Thoracic aorta endothelial cell (primary cell): ENCODE results near the gene TSPO2. TPM values are rescaled to one million over a fixed set of nuclear protein-coding genes. Genes with fewer than 3 reads are reported as not detected.

ENCODE experiments used
- total RNA-seq: library from RNA; depleted of rRNA; stranded (reverse); fragments of >200 nt; gene quantifications from 2 replicates; pipeline ENCODE4 v1.2.3, GENCODE V29; 2012

The TSPO2 gene, protein sequence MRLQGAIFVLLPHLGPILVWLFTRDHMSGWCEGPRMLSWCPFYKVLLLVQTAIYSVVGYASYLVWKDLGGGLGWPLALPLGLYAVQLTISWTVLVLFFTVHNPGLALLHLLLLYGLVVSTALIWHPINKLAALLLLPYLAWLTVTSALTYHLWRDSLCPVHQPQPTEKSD
- not detected in 2 replicates for total RNA-seq

DNA sequence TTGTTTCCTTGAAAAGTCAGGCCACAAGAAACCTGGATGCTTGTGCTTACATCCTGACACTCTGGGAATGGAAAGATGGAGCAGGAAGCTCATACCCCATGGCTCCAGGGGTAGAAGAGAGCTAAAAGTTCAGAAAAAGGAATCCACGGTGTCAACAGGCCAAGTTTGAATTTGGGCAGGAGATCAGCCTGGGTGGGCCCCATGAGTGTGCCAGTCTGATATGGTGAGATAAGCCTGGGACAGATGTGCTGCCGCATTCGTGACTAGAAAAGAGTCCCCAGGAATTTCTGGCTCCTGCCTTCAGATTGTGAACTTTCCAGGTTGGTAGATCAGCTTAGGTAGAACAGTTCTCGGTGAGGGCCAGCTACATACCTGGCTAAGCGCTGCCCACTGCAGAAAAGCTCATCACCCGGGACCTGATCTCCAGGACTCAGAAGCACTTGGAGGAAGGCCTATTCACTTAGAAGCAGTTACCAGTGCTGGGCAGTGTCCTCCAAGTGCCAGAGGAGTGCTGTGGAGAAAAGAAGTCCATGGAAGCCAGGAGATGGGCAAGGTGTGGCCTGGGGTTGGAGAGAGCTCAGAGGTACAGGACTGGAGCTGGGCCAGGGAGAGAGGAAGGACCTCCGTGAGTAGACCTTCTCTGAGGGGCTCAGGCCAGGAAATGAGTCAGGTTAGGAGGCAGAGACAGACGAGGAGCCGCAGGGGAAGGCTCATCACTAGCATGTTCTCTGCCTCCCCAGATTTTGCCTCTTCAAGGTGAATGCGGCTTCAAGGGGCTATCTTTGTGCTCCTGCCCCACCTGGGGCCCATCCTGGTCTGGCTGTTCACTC, at the start of gene TSPO2:
TSPO2 (plus strand) TSS at position 242 of the 830 bp plus-strand sequence; CDS start at position 761, 519 bp downstream.

DNA sequence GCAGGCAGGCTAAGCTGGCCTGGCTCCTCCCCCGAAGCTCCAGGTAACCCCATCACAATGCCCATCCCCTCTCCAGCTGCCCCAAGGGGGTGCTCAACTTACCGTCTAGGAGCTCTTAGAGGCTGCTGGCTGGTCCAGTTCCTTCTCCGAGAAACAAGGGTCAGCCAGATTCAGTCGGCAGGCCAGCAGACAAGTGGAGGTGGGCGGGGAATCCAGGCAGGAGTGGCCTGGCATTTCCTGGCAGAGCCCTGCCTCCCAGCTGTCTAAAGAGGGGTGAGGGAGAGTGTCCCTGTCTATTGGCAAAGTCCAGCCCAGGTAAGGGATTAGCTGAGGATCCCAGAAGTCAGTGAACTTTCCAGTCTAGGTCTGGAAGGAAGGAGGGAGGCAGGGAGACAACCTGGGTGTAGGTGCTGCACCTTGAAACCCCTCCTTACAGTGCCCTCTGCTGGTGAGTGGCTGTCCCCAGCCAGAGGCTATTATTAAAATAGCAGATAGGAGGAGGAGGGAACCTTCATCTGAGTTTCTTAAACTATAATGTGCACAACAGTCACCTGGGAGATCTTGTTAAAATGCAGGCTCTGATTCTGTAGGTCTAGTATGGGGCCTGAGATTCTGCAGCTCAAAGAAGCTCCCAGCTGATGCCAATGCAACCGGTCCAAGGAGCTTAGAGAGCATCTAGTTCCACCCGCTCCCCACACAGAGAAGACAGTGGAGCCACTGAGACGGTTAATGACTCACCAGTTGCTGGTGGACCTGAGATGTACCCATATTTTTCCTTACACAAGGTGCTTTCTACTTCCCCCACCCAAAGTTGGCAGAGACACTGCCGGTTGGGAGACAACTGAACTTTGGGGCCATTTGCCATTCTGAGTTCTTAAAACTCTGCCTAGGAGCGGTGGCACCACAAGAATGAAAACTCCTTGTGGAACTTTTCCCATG, 2.9 kb upstream of the TSPO2 start, which contains the start of gene UNC5CL:
UNC5CL (minus strand) TSS at position 162 of the 939 bp plus-strand sequence. CDS start 4,147 bp downstream, outside the sequence.

DNA sequence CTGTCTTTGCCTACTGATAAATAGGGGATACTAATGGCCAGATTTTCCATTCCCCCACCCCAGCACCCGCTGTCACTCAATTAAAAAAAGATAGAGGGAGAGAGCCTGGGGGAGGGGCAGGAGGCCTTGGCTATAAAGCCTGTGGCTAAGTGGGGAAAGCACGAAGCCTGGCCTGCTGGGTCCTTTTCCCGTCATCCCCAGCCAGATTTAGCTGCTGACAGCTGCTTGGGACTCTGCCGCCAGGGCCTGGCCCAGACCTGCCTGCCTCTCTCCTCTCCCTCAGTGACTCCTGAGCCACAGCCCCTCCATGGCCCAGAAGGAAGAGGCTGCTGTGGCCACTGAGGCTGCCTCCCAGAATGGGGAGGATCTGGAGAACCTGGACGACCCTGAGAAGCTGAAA, 10.8 kb downstream of the TSPO2 start, which contains the start of gene APOBEC2:
APOBEC2 (plus strand) TSS at position 162 of the 400 bp plus-strand sequence; CDS start at position 308, 146 bp downstream.

DNA sequence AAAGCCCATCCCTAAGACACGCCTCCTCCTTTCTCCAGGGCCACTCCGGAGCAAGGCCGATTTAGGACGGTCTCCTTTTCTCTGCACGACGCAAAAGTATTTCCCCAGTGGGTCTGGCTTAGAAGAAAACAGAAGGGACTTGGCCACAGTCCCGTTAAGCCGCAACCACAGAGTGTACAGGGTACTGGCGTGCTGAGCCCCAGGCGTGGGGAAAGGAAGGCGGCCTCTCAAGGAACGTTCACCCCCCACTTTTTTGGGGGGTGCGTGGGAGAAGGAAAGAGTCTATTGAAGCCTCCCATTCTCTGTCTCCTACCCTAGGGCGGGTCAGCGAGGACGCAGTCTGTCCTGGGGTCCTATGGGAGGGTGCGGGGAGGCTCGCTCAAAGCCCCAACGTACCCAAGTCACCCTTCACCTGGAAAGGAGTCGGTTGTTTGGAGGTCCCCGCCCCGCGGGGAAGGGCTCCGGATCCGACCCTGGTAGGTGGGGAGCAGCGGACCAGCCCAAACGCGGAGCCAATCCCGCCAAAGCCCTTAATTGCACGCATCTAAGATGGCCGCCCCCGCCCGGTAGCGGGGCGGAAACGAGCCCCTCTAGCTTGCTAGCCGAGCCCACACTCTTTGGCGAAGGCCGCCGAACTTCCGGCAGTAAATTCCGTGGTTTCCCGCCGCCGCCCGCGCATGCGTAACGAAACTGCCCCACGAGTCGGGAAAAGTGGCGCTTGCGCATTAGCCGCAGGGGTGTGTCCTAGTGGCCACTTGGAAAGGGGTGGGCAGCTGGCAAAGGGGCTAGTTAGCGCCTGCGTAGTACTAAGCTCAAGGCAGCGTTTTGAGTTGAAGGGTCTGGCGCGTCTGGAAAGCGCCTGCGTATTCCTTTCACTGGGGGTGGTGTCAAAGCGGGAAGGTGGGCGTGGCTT, 29.9 kb downstream of the TSPO2 start, which contains the start of gene OARD1:
OARD1 (minus strand) TSS at position 434 of the 913 bp plus-strand sequence. CDS start 722 bp downstream, outside the sequence.

DNA sequence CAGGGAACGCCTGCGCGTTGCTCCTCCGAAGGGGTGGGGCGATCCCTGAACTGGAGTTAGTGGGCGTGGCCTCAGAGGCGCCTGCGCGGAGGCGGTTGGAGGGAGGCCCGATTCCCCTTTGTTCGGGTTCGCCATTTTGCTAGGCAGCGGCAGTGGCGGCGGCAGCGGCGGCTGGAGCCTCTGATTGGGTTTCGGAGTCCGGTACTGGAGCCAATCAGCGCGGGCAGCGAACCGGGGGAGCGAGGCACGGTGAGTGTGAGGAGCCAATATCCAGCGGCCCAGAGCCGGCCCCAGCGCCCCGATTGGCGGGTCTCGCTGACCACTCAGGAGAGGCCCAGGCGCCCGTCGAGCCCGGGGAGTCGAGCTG, 30.6 kb downstream of the TSPO2 start, which contains the start of gene NFYA:
NFYA (plus strand) TSS at position 139 of the 367 bp plus-strand sequence. CDS start 6,116 bp downstream, outside the sequence.

Other genes with a start within 250 kb of the TSPO2 start
- gene UNC5CL, start 3.2 kb upstream of the TSPO2 start, total RNA-seq = 0.14 TPM in 1 of 2 replicates, not detected in the other
- not detected in 2 replicates for gene APOBEC2, start 10.7 kb downstream of the TSPO2 start, total RNA-seq
- 10.8 TPM in 2 replicates for gene OARD1, start 29.9 kb downstream of the TSPO2 start, total RNA-seq
- 17.3 and 21.1 TPM in 2 replicates for gene NFYA, start 30.5 kb downstream of the TSPO2 start, total RNA-seq
- not detected in 2 replicates for gene TREML1, start 111.9 kb downstream of the TSPO2 start, total RNA-seq
- not detected in 2 replicates for gene TREM2, start 120.6 kb downstream of the TSPO2 start, total RNA-seq
- gene TREML2, start 158.7 kb downstream of the TSPO2 start, total RNA-seq = not detected in 2 replicates
- not detected in 2 replicates for gene TREML4, start 185.9 kb downstream of the TSPO2 start, total RNA-seq
- not detected in 2 replicates for gene TREM1, start 244.2 kb downstream of the TSPO2 start, total RNA-seq